HL-60/S4 (cell line): ENCODE measurements around the gene IPO5.

ENCODE experiments used
- in situ Hi-C: fragments of 300-500 bp; cut with MboI; formaldehyde crosslinking; loops from 2 replicates; pipeline ENCODE4 v1.14.3; 2022; ENCODE audit warnings: low sequenced_read_pairs

Gene IPO5

GRCh38 chr13:97953376-97953970 lies at the start of gene IPO5:
TSS of gene IPO5 (plus strand) at chr13:97953675. CDS start at chr13:97976697, 23,022 bp downstream.
- in situ Hi-C loops: no loop called here

- in situ Hi-C loops: no loop called here
Observed at GRCh38 chr13:97904059-97904458, 49.4 kb upstream of the IPO5 start.

GRCh38 chr13:97905517-97905916 lies 48.0 kb upstream of the IPO5 start:
- in situ Hi-C loops: no loop called here

- in situ Hi-C loops: no loop called here
Observed at GRCh38 chr13:97911311-97912138, 42.0 kb upstream of the IPO5 start.

GRCh38 chr13:97912139-97912535 lies 41.3 kb upstream of the IPO5 start:
- in situ Hi-C loops: no loop called here

- in situ Hi-C loops: no loop called here
Observed at GRCh38 chr13:97913206-97913605, 40.3 kb upstream of the IPO5 start.

- in situ Hi-C loops: no loop called here
Observed at GRCh38 chr13:97914540-97914939, 38.9 kb upstream of the IPO5 start.

- in situ Hi-C loops: no loop called here
Observed at GRCh38 chr13:97921176-97921816, 32.2 kb upstream of the IPO5 start.

- in situ Hi-C loops: no loop called here
Observed at GRCh38 chr13:97928301-97928700, 25.2 kb upstream of the IPO5 start.

GRCh38 chr13:97932036-97932435 lies 21.4 kb upstream of the IPO5 start:
- in situ Hi-C loops: no loop called here

- in situ Hi-C loops: no loop called here
Observed at GRCh38 chr13:97932647-97933046, 20.8 kb upstream of the IPO5 start.

- in situ Hi-C loops: no loop called here
Observed at GRCh38 chr13:97933776-97934175, 19.7 kb upstream of the IPO5 start.

GRCh38 chr13:97934590-97934989 lies 18.9 kb upstream of the IPO5 start:
- in situ Hi-C loops: no loop called here

GRCh38 chr13:97935071-97935470 lies 18.4 kb upstream of the IPO5 start:
- in situ Hi-C loops: no loop called here

- in situ Hi-C loops: no loop called here
Observed at GRCh38 chr13:97936036-97936435, 17.4 kb upstream of the IPO5 start.

- in situ Hi-C loops: no loop called here
Observed at GRCh38 chr13:97938706-97939475, 14.6 kb upstream of the IPO5 start.

- in situ Hi-C loops: no loop called here
Observed at GRCh38 chr13:97944396-97945029, 9.0 kb upstream of the IPO5 start.

GRCh38 chr13:97945342-97945741 lies 8.1 kb upstream of the IPO5 start:
- in situ Hi-C loops: no loop called here

GRCh38 chr13:97945792-97946419 lies 7.6 kb upstream of the IPO5 start:
- in situ Hi-C loops: no loop called here

- in situ Hi-C loops: no loop called here
Observed at GRCh38 chr13:97946951-97947588, 6.4 kb upstream of the IPO5 start.
